Right lobe of liver (tissue), 4 donors: Measurements from ENCODE around the gene ACTG2.

Experiments
- POLR2A ChIP-seq: fragments of 450-650 bp; IDR thresholded peaks from one replicate; pipeline ENCODE4 v1.6.1; 2017; ENCODE audit warnings: antibody characterized with exemption, mild to moderate bottlenecking
- TF ChIP-seq, protein P1 (sequence below), 4 donors: fragments of 200-600 bp in 3 of 4; fragments of 450-650 bp in 1 of 4; IDR thresholded peaks; one replicate each; pipeline versions ENCODE4 v1.5.1 to v1.8.0; 2016 to 2022; ENCODE audit warnings: antibody characterized with exemption in 4 of 4, mild to moderate bottlenecking in 2 of 4
- donor health status: DM: no; HTN: no; CAD: no.
- donor health status: DM: no; HTN: no; CAD: no.
- donor health status: DM: no; HTN: yes; CAD: no.

DNA sequence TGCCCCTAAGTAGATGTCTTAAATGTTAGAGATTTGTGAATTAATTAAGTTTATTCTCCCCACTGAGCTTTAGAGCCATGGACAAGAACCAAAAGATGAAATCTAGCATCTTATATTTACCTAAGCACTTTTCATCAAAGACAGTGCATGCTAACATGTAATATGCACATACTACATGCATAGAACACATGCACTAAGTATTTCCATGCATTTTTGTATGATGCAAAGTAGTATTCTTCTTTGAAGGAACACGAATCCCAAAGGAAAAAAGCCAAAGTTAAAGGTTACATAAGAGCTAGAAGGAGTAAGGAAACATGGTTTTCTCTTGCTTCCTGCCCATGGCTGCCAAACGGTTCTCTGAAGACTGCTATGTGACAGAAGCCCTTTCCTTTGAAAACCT is 48.7 kb upstream of the ACTG2 start:
- TF ChIP-seq, protein P1, sequence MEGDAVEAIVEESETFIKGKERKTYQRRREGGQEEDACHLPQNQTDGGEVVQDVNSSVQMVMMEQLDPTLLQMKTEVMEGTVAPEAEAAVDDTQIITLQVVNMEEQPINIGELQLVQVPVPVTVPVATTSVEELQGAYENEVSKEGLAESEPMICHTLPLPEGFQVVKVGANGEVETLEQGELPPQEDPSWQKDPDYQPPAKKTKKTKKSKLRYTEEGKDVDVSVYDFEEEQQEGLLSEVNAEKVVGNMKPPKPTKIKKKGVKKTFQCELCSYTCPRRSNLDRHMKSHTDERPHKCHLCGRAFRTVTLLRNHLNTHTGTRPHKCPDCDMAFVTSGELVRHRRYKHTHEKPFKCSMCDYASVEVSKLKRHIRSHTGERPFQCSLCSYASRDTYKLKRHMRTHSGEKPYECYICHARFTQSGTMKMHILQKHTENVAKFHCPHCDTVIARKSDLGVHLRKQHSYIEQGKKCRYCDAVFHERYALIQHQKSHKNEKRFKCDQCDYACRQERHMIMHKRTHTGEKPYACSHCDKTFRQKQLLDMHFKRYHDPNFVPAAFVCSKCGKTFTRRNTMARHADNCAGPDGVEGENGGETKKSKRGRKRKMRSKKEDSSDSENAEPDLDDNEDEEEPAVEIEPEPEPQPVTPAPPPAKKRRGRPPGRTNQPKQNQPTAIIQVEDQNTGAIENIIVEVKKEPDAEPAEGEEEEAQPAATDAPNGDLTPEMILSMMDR (IDR thresholded peaks at IDR 0.05), result no peak
- TF ChIP-seq POLR2A, result no peak
